Fibroblast of lung (primary cell): Measurements from ENCODE around the gene TEDDM1. TPM values are rescaled to one million over a fixed set of nuclear protein-coding genes. Genes with fewer than 3 reads are reported as not detected.
"Not testable (repeated sequence)": the region's sequence is repeated elsewhere in the genome, so short reads cannot be mapped to it uniquely, and the experiment has no call there.

Experiments
- DNase-seq, 2 donors: peaks; one replicate each; pipeline versions ENCODE4 v3.0.0 to v3.0.0-alpha.2; 2010; ENCODE audit warnings: low read depth in 2 of 2
- H2AFZ ChIP-seq: 2 replicates; pipeline ENCODE4 v1.5.1; 2012; ENCODE audit warnings: low read length, control low read depth, inconsistent platforms
- H3K27ac ChIP-seq: 2 replicates; pipeline ENCODE4 v1.5.1; 2011; ENCODE audit warnings: low read length, control low read depth; ENCODE audit not compliant: insufficient read depth
- H3K27me3 ChIP-seq: 2 replicates; pipeline ENCODE4 v1.5.1; 2011; ENCODE audit warnings: mild to moderate bottlenecking, low read length; ENCODE audit not compliant: control insufficient read depth, insufficient read depth
- H3K36me3 ChIP-seq: 2 replicates; pipeline ENCODE4 v1.5.1; 2011; ENCODE audit warnings: low read length; ENCODE audit not compliant: control insufficient read depth, insufficient read depth
- H3K4me1 ChIP-seq: 2 replicates; pipeline ENCODE4 v1.5.1; 2011; ENCODE audit warnings: low read length; ENCODE audit not compliant: control insufficient read depth, insufficient read depth; ENCODE audit errors: extremely low read depth
- H3K4me2 ChIP-seq: 2 replicates; pipeline ENCODE4 v1.5.1; 2011; ENCODE audit warnings: low read length, control low read depth; ENCODE audit not compliant: insufficient read depth; ENCODE audit errors: extremely low read depth
- H3K4me3 ChIP-seq, 4 experiments: fragments of 200-600 bp in 1 of 4; sonication (generic) in 1 of 4; replicated peaks in 1 of 4; 2 replicates each; pipeline ENCODE4 v1.5.1; 2011 to 2016; ENCODE audit warnings: low read length in 4 of 4, low read depth in 3 of 4, mild to moderate bottlenecking in 3 of 4, control low read depth in 2 of 4, inconsistent platforms in 1 of 4, mixed read lengths in 1 of 4; ENCODE audit not compliant: insufficient read depth in 1 of 4; ENCODE audit errors: control extremely low read depth in 1 of 4
- H3K79me2 ChIP-seq: 2 replicates; pipeline ENCODE4 v1.5.1; 2012; ENCODE audit warnings: mild to moderate bottlenecking, low read length, inconsistent platforms; ENCODE audit not compliant: control insufficient read depth, insufficient read depth
- H3K9ac ChIP-seq: 2 replicates; pipeline ENCODE4 v1.5.1; 2011; ENCODE audit warnings: mild to moderate bottlenecking, low read length, control low read depth; ENCODE audit not compliant: insufficient read depth
- H3K9me3 ChIP-seq: 2 replicates; pipeline ENCODE4 v1.5.1; 2012; ENCODE audit warnings: low read depth, low read length; ENCODE audit not compliant: control insufficient read depth, insufficient read depth
- H4K20me1 ChIP-seq: 2 replicates; pipeline ENCODE4 v1.5.1; 2011; ENCODE audit warnings: low read length; ENCODE audit not compliant: control insufficient read depth, insufficient read depth; ENCODE audit errors: extremely low read depth
- EZH2 ChIP-seq: IDR thresholded peaks from 2 replicates; pipeline ENCODE4 v1.5.1; 2012; ENCODE audit warnings: low read length, control low read depth, mild to moderate bottlenecking; ENCODE audit errors: missing control alignments
- polyA plus RNA-seq, 2 donors: library from polyadenylated mRNA; depleted of rRNA in 1 of 2; stranded (reverse) in 1 of 2; unstranded in 1 of 2; fragments of >200 nt; gene quantifications; 2 replicates each; pipeline ENCODE4 v1.2.1, GENCODE V29; 2011 to 2012; ENCODE audit warnings: missing spikeins in 1 of 2
- total RNA-seq: library from RNA; depleted of rRNA; stranded (reverse); fragments of >200 nt; gene quantifications from 2 replicates; pipeline ENCODE4 v1.2.1, GENCODE V29; 2014
- TF ChIP-seq, protein P1 (sequence below), 2 donors: IDR thresholded peaks in 1 of 2; conservative IDR thresholded peaks in 1 of 2; 1 replicate in 1 of 2; 2 replicates in 1 of 2; pipeline ENCODE4 v1.5.1; 2011 to 2012; ENCODE audit warnings: low read length in 2 of 2, control low read depth in 1 of 2, inconsistent platforms in 1 of 2, low read depth in 1 of 2, mild to moderate bottlenecking in 1 of 2

TEDDM1 gene
- total and polyA plus RNA-seq, 2 donors (not counting 1 experiment from before 2014, with no cell fraction given), result not detected

DNA sequence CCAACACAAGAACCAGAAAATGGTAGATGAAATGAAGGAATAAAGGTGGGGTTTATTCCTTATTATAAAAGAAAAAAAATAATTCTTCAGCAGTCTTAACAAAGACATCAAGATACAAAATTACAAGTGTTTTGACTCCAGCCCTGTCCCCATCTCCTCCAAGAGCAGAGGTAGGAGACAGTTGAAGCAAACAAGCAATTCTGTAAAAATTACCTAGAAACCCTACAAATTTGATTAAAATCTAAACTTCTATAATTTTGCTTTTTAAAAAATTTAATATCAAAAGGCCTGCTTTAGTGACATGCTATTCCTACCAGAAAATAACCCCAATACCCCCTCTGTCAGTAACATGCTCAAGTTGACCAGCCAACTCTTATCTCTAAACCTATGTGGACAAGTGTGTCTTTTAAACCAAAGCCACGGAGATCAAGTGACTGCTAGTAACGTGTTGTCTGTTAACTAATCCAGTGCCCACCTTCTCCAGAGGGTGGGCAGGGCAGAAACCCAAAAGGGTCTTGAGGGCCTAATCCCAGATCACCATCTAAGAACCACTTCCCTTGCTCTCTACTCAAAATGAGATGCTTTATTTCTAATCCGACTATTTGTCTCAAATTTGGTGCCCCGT, 17.3 kb downstream of the TEDDM1 start:
- Histone ChIP-seq H3K27ac (no peak overlapping the region), H3K79me2 (peaks cover 6% of the 10 kb centered on the region), H3K4me2 (no peak overlapping the region), H3K9ac (no peak overlapping the region), H2AFZ (no peak overlapping the region), H3K9me3 (no peaks in the 10 kb centered on the region), H3K4me3 (no peak overlapping the region), H3K27me3 (no peaks in the 10 kb centered on the region), H4K20me1 (no peaks in the 10 kb centered on the region), H3K4me1 (no peaks in the 10 kb centered on the region), H3K36me3 (peaks cover 22% of the 10 kb centered on the region)
- TF ChIP-seq, protein P1, sequence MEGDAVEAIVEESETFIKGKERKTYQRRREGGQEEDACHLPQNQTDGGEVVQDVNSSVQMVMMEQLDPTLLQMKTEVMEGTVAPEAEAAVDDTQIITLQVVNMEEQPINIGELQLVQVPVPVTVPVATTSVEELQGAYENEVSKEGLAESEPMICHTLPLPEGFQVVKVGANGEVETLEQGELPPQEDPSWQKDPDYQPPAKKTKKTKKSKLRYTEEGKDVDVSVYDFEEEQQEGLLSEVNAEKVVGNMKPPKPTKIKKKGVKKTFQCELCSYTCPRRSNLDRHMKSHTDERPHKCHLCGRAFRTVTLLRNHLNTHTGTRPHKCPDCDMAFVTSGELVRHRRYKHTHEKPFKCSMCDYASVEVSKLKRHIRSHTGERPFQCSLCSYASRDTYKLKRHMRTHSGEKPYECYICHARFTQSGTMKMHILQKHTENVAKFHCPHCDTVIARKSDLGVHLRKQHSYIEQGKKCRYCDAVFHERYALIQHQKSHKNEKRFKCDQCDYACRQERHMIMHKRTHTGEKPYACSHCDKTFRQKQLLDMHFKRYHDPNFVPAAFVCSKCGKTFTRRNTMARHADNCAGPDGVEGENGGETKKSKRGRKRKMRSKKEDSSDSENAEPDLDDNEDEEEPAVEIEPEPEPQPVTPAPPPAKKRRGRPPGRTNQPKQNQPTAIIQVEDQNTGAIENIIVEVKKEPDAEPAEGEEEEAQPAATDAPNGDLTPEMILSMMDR (conservative IDR thresholded peaks at IDR 0.05 in 1 of 2, IDR thresholded peaks at IDR 0.05 in 1 of 2; ENCODE audit: low read depth in 1 of 2, low read length in 2 of 2), result no peak
- no peak for TF ChIP-seq EZH2
- DNase-seq, result no peak

DNA sequence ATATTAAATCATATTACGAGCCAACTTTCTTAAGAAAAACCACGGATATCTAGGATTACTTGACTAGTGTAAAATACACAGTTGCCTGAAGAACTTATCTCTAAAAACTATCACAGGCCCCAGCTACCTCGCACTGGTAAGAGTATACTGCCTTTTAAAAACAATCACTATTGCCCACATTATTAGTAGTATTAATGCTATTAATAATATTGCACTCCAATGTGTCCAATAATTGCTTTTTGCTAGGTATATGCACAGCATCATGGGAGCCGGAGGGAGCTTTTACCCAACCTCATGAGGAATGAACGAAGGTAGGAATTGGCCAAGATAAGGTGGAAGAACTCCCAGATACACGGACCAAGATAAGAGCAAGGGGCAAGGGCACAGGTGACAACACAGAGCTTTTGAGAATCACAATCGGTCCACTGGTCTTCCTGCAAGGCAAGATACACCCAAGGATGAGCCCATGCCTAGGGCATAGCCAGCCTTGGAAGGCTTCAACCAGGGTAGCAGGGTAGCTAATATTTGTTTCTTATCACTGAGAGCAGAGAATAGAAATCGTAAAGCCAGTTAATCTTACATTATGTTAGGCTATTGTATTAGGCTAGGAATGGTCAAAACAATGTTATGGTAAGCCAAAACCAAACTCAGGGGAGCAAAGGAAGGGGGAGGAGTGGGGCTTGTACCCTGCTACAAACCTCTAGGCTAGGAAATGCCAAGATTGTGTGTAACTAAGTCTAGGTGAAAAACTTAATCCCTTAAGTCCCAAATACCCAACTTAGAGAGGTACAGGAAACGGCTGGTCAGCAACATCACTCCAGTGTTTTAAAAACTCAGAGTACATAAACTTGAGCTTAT, 18.3 kb downstream of the TEDDM1 start:
- H3K4me3 ChIP-seq, result no peak overlapping the region
- H3K27me3 ChIP-seq, result no peaks in the 10 kb centered on the region
- no peak overlapping the region for H2AFZ ChIP-seq
- H3K79me2 ChIP-seq, result no peaks in the 10 kb centered on the region
- H4K20me1 ChIP-seq, result no peaks in the 10 kb centered on the region
- H3K27ac ChIP-seq, result no peak overlapping the region
- no peak for DNase-seq
- no peak for TF ChIP-seq EZH2
- TF ChIP-seq, protein P1 (conservative IDR thresholded peaks at IDR 0.05 in 1 of 2, IDR thresholded peaks at IDR 0.05 in 1 of 2; ENCODE audit: low read depth in 1 of 2, low read length in 2 of 2), result no peak
- H3K9me3 ChIP-seq, result no peaks in the 10 kb centered on the region
- H3K4me1 ChIP-seq, result no peaks in the 10 kb centered on the region
- no peak overlapping the region for H3K9ac ChIP-seq
- peaks cover 22% of the 10 kb centered on the region for H3K36me3 ChIP-seq
- H3K4me2 ChIP-seq, result no peak overlapping the region

DNA sequence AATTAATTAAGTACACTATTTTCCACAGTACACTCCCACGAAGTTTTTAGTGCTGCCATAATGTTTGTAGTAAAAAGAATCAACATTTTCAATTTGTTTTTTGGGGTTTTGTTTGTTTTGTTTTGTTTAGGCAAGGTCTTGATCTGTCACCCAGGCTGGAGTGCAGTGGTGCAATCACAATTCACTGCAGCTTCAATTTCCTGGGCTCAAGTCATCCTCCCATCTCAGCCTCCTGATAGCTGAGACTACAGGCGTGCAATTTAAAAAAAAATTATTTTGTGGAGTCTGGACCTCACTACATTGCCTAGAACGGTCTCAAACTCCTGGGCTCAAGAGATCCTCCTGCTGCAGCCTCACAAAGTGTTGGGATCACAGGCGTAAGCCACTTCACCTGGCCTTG, 20.3 kb downstream of the TEDDM1 start:
- Histone ChIP-seq H4K20me1 (no peaks in the 10 kb centered on the region), H3K27ac (no peak overlapping the region), H3K4me3 (no peak overlapping the region), H3K4me1 (no peaks in the 10 kb centered on the region), H3K27me3 (no peaks in the 10 kb centered on the region), H3K9me3 (no peaks in the 10 kb centered on the region), H3K9ac (no peak overlapping the region), H2AFZ (no peak overlapping the region), H3K4me2 (no peak overlapping the region), H3K36me3 (peaks cover 10% of the 10 kb centered on the region), H3K79me2 (no peaks in the 10 kb centered on the region)
- DNase-seq, result no peak
- TF ChIP-seq EZH2, result no peak
- TF ChIP-seq, protein P1 (conservative IDR thresholded peaks at IDR 0.05 in 1 of 2, IDR thresholded peaks at IDR 0.05 in 1 of 2; ENCODE audit: low read depth in 1 of 2, low read length in 2 of 2), result no peak

DNA sequence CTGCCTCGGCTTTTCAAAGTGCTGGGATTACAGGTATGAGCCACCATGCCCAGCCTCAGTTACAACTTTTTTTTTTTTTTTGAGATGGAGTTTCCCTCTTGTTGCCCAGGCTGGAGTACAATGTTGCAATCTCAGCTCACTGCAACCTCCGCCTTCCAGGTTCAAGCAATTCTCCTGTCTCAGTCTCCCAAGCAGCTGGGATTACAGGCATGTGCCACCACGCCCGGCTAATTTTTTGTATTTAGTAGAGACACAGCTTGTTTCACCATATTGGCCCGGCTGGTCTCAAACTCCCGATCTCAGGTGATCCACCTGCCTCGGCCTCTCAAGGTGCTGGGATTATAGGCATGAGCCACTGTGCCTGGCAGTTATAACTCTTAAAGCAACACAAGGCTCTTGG, 20.7 kb downstream of the TEDDM1 start:
- not testable (repeated sequence) for H3K27me3 ChIP-seq, H3K4me2 ChIP-seq, H3K9ac ChIP-seq, H3K4me1 ChIP-seq, H4K20me1 ChIP-seq, DNase-seq, H3K27ac ChIP-seq, H3K36me3 ChIP-seq, H3K9me3 ChIP-seq, H3K4me3 ChIP-seq, H2AFZ ChIP-seq, H3K79me2 ChIP-seq
